ENCODE results near the gene EDNRA.

The EDNRA gene

GRCh38 chr4:147587041-147587440 lies 106.1 kb downstream of the EDNRA start:
- Histone ChIP-seq H3K36me3 (no peaks in the 10 kb centered on the region), H3K9me3 (no peaks in the 10 kb centered on the region), H3K4me1 (ENCODE audit: control insufficient read depth in 1 of 2, insufficient read depth in 1 of 2, low read depth in 1 of 2, low read length in 1 of 2) (no peaks in the 10 kb centered on the region), H3K27ac (no peak overlapping the region), H3K27me3 (no peaks in the 10 kb centered on the region), H3K4me3 (ENCODE audit: low read depth in 1 of 2, low read length in 1 of 2) (no peak overlapping the region)
- no peak for TF ChIP-seq CTCF (IDR thresholded peaks at IDR 0.05)

DNA sequence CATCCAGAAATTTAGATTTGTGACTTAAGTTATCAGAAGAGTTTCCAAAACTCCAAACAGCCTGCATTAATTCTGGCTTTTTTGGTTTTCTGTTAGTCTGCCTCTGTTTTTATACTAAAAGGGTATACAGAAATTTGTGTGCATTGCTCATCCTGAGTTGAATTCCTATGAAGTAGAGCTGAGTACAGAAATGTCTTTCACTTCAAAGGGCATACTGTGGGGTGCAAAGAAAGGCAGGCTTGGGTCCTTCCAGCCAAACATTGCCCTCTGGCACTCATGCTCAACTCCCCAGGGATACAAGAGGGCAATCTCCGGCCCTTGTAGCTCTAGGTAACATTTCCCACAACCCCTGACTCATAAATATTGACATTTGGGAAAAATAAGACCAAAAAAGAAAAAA lies 108.7 kb downstream of the EDNRA start:
- Histone ChIP-seq H3K27ac (no peak overlapping the region), H3K9me3 (no peaks in the 10 kb centered on the region), H3K4me3 (ENCODE audit: low read depth in 1 of 2, low read length in 1 of 2) (no peak overlapping the region), H3K4me1 (ENCODE audit: control insufficient read depth in 1 of 2, insufficient read depth in 1 of 2, low read depth in 1 of 2, low read length in 1 of 2) (no peaks in the 10 kb centered on the region), H3K36me3 (no peaks in the 10 kb centered on the region), H3K27me3 (peaks cover 17% of the 10 kb centered on the region)
- TF ChIP-seq CTCF (IDR thresholded peaks at IDR 0.05) = no peak

GRCh38 chr4:147590249-147590920 lies 109.5 kb downstream of the EDNRA start:
- H3K4me1 ChIP-seq (ENCODE audit: control insufficient read depth in 1 of 2, insufficient read depth in 1 of 2, low read depth in 1 of 2, low read length in 1 of 2) = no peaks in the 10 kb centered on the region
- no peak overlapping the region for H3K4me3 ChIP-seq (ENCODE audit: low read depth in 1 of 2, low read length in 1 of 2)
- peaks cover 19% of the 10 kb centered on the region for H3K27me3 ChIP-seq
- no peak for TF ChIP-seq CTCF (IDR thresholded peaks at IDR 0.05)
- H3K27ac ChIP-seq = no peak overlapping the region
- H3K9me3 ChIP-seq = no peaks in the 10 kb centered on the region
- no peaks in the 10 kb centered on the region for H3K36me3 ChIP-seq

- no peak overlapping the region for H3K27ac ChIP-seq
- no peak overlapping the region for H3K4me3 ChIP-seq (ENCODE audit: low read depth in 1 of 2, low read length in 1 of 2)
- no peaks in the 10 kb centered on the region for H3K9me3 ChIP-seq
- H3K27me3 ChIP-seq = peaks cover 19% of the 10 kb centered on the region
- no peaks in the 10 kb centered on the region for H3K4me1 ChIP-seq (ENCODE audit: control insufficient read depth in 1 of 2, insufficient read depth in 1 of 2, low read depth in 1 of 2, low read length in 1 of 2)
- no peak for TF ChIP-seq CTCF (IDR thresholded peaks at IDR 0.05)
- no peaks in the 10 kb centered on the region for H3K36me3 ChIP-seq
These were observed 110.2 kb downstream of the EDNRA start for GRCh38 chr4:147591106-147591505.

DNA sequence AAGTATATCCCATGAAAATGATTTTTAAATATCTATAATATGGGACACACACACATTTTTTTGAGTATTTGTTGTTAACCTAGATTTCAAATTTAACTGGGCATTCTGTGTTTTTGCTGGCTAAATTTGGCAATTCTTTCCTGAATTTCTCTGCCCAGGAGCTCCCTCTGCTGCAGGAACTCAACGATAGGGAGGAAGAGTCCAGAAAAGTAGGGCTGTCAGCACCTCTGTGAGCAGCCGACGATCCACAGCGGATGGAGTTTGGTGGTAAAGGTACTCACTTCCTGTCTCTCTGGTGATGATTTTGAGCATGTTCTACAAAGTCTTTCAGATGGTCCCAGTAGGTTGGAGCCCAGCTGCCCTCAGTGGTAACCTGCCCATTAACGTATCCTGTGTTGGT lies 113.2 kb downstream of the EDNRA start:
- Histone ChIP-seq H3K36me3 (no peaks in the 10 kb centered on the region), H3K27ac (no peak overlapping the region), H3K4me1 (ENCODE audit: control insufficient read depth in 1 of 2, insufficient read depth in 1 of 2, low read depth in 1 of 2, low read length in 1 of 2) (no peaks in the 10 kb centered on the region), H3K27me3 (peaks cover 19% of the 10 kb centered on the region), H3K4me3 (ENCODE audit: low read depth in 1 of 2, low read length in 1 of 2) (no peak overlapping the region), H3K9me3 (no peaks in the 10 kb centered on the region)
- no peak for TF ChIP-seq CTCF (IDR thresholded peaks at IDR 0.05)

Data from neutrophil (primary cell).